ENCODE data around the gene TSTD2. TPM values are rescaled to one million over a fixed set of nuclear protein-coding genes. Genes with fewer than 3 reads are reported as not detected.

The TSTD2 gene
- polyA plus RNA-seq, 1 of the 3 experiments (the other 2 are of a cell fraction): 11.5 TPM

GRCh38 chr9:97600531-97601227 is 32.5 kb downstream of the TSTD2 start:
- Histone ChIP-seq H3K27ac (ENCODE audit: low read depth in 2 of 2, low read length in 1 of 2) (peak overlapping the region in 1 of 2 experiments; percentile 35; a peak in 1 of 4 replicates), H3K9me2 (no peaks in the 10 kb centered on the region), H3K4me3 (ENCODE audit: low read depth in 2 of 2, low read length in 1 of 2) (no peak overlapping the region), H3K4me2 (no peak overlapping the region), H2AFZ (ENCODE audit: low read depth) (no peak overlapping the region), H3K9me3 (no peaks in the 10 kb centered on the region), H3K9ac (no peak overlapping the region), H3K36me3 (replicated peaks in 1 of 2; ENCODE audit: control insufficient read depth in 1 of 2, insufficient read depth in 2 of 2, low read length in 1 of 2) (peaks cover 8 to 61% of the 10 kb centered on the region in 2 experiments), H3K4me1 (ENCODE audit: control insufficient read depth in 1 of 2, insufficient read depth in 2 of 2, low read depth in 1 of 2, low read length in 1 of 2) (peaks cover 0 to 24% of the 10 kb centered on the region in 2 experiments; a peak in 2 of 4 replicates), H3F3A (replicated peaks; ENCODE audit: insufficient read depth) (no peaks in the 10 kb centered on the region), H3K27me3 (ENCODE audit: insufficient read depth) (no peaks in the 10 kb centered on the region), H3K79me2 (ENCODE audit: insufficient read depth) (no peaks in the 10 kb centered on the region), H4K20me1 (ENCODE audit: insufficient read depth) (no peaks in the 10 kb centered on the region)
- POLR2A ChIA-PET: no interaction called here
- WGBS (ENCODE audit: low lambda C conversion rate): 98% methylated on average over 8 of the region's 8 CpGs
- TF ChIP-seq MEF2A (IDR thresholded peaks at IDR 0.05; ENCODE audit: borderline replicate concordance, low read depth) (no peak), ZBTB33 (IDR thresholded peaks at IDR 0.05; ENCODE audit: borderline replicate concordance, low read depth) (no peak), TAF1 (IDR thresholded peaks at IDR 0.05; ENCODE audit: borderline replicate concordance, low read depth, low read length) (no peak), RAD21 (IDR thresholded peaks at IDR 0.05; ENCODE audit: low read length) (no peak), USF2 (IDR thresholded peaks at IDR 0.05; ENCODE audit: borderline replicate concordance, low read depth, low read length) (no peak), CTCF (IDR thresholded peaks at IDR 0.05) (no peak), YY1 (IDR thresholded peaks at IDR 0.05; ENCODE audit: low read depth) (no peak)
- no peak for DNase-seq
- CTCF ChIA-PET: interaction anchor here (1.3 to 28.6 kb wide), 6 partner anchors 11 to 131 kb away, joined by 3 to 677 read pairs (median 56); partner anchors contain the start of genes NCBP1 and TSTD2

- no peaks in the 10 kb centered on the region for H3K9me3 ChIP-seq
- no peaks in the 10 kb centered on the region for H3K27me3 ChIP-seq (ENCODE audit: insufficient read depth)
- H3K9ac ChIP-seq: no peak overlapping the region
- H2AFZ ChIP-seq (ENCODE audit: low read depth): no peak overlapping the region
- no peak overlapping the region for H3K4me3 ChIP-seq (ENCODE audit: low read depth in 2 of 2, low read length in 1 of 2)
- 63% methylated on average over 7 of the region's 7 CpGs for WGBS (ENCODE audit: low lambda C conversion rate)
- H3K9me2 ChIP-seq: no peaks in the 10 kb centered on the region
- H4K20me1 ChIP-seq (ENCODE audit: insufficient read depth): no peaks in the 10 kb centered on the region
- peak overlapping the region in 1 of 2 experiments; percentile 58; a peak in 2 of 4 replicates for H3K27ac ChIP-seq (ENCODE audit: low read depth in 2 of 2, low read length in 1 of 2)
- H3F3A ChIP-seq (replicated peaks; ENCODE audit: insufficient read depth): no peaks in the 10 kb centered on the region
- no peak for DNase-seq
- TF ChIP-seq CTCF (IDR thresholded peaks at IDR 0.05) (no peak), EP300 (IDR thresholded peaks at IDR 0.05; ENCODE audit: borderline replicate concordance in 1 of 2, low read depth in 1 of 2, low read length in 1 of 2) (no peak), POLR2AphosphoS5 (IDR thresholded peaks at IDR 0.05; ENCODE audit: low read depth, low read length) (no peak), REST (IDR thresholded peaks at IDR 0.05; ENCODE audit: low read depth, low read length) (no peak), EZH2phosphoT487 (IDR thresholded peaks at IDR 0.05; ENCODE audit: borderline replicate concordance, low read depth) (no peak)
- no peaks in the 10 kb centered on the region for H3K79me2 ChIP-seq (ENCODE audit: insufficient read depth)
- H3K4me2 ChIP-seq: no peak overlapping the region
- H3K4me1 ChIP-seq (ENCODE audit: control insufficient read depth in 1 of 2, insufficient read depth in 2 of 2, low read depth in 1 of 2, low read length in 1 of 2): peaks cover 0 to 27% of the 10 kb centered on the region in 2 experiments; a peak in 2 of 4 replicates
- CTCF ChIA-PET: interaction anchor here (0.7 to 28.6 kb wide), 36 partner anchors 9 to 743 kb away, joined by 3 to 677 read pairs (median 9); partner anchors contain the start of genes NCBP1, TMOD1 and TSTD2
- peaks cover 8 to 48% of the 10 kb centered on the region in 2 experiments for H3K36me3 ChIP-seq (replicated peaks in 1 of 2; ENCODE audit: control insufficient read depth in 1 of 2, insufficient read depth in 2 of 2, low read length in 1 of 2)
- POLR2A ChIA-PET: interaction anchor here (1.0 to 1.9 kb wide), 8 partner anchors 16 to 132 kb away, joined by 3 to 10 read pairs (median 5); partner anchors contain the start of genes NCBP1, TMOD1 and TSTD2
Observed at GRCh38 chr9:97599314-97599846, 33.8 kb downstream of the TSTD2 start.

Data from SK-N-SH (cell line).